Muscle of leg (tissue), 11 donors: ENCODE data around the gene DNMBP. TPM values are rescaled to one million over a fixed set of nuclear protein-coding genes. Genes with fewer than 3 reads are reported as not detected.
A peak's percentile ranks its signal among the peaks of the same experiment; 100 is the strongest.

Source experiments
- DNase-seq: peaks from one replicate; pipeline ENCODE4 v3.0.0; 2013
- H3K27ac ChIP-seq: one replicate; pipeline ENCODE4 v1.5.1; 2013; ENCODE audit warnings: mild to moderate bottlenecking, low read length, control low read depth
- H3K27me3 ChIP-seq: one replicate; pipeline ENCODE4 v1.6.1; 2013; ENCODE audit warnings: low read length; ENCODE audit not compliant: control insufficient read depth, insufficient read depth
- H3K36me3 ChIP-seq: one replicate; pipeline ENCODE4 v1.6.1; 2013; ENCODE audit warnings: low read length; ENCODE audit not compliant: control insufficient read depth, insufficient read depth
- H3K4me1 ChIP-seq: one replicate; pipeline ENCODE4 v1.6.1; 2013; ENCODE audit warnings: low read length; ENCODE audit not compliant: control insufficient read depth, insufficient read depth
- H3K4me3 ChIP-seq: one replicate; pipeline ENCODE4 v1.5.1; 2013; ENCODE audit warnings: low read length, control low read depth
- H3K9me3 ChIP-seq: replicated peaks from 2 replicates; pipeline ENCODE4 v1.6.1; 2013; ENCODE audit warnings: low read depth, low read length; ENCODE audit not compliant: control insufficient read depth
- WGBS: methylation state at CpG from one replicate; pipeline ENCODE4 v1.1.5; 2013; ENCODE audit warnings: missing lambda C conversion rate; ENCODE audit not compliant: insufficient coverage; 5-methylcytosine and 5-hydroxymethylcytosine counted together
- polyA plus RNA-seq, 8 donors: library from polyadenylated mRNA; unstranded; fragments of 120-200 nt; gene quantifications; one replicate each; pipeline versions ENCODE4 v1.2.1 to v1.2.3, GENCODE V29; 2013; ENCODE audit warnings: inconsistent platforms in 1 of 8, low replicate concordance in 1 of 8; ENCODE audit not compliant: insufficient read length in 8 of 8, insufficient read depth in 1 of 8
- total RNA-seq: library from RNA; stranded (reverse); fragments of 120-200 nt; gene quantifications from one replicate; pipeline ENCODE4 v1.2.4, GENCODE V29; 2013

The DNMBP gene
- total and polyA plus RNA-seq, 9 donors, result 11.8 to 19.5 (median 17.5) TPM

GRCh38 chr10:100041306-100042002 is 31.7 kb upstream of the DNMBP start:
- peaks cover 15% of the 10 kb centered on the region for H3K4me1 ChIP-seq
- no CpG with 5 or more reads among the region's 2 CpGs for whole genome bisulfite sequencing
- H3K4me3 ChIP-seq, result no peak overlapping the region
- H3K27ac ChIP-seq, result no peak overlapping the region
- no peaks in the 10 kb centered on the region for H3K27me3 ChIP-seq
- no peaks in the 10 kb centered on the region for H3K9me3 ChIP-seq
- H3K36me3 ChIP-seq, result no peaks in the 10 kb centered on the region
- no peak for DNase-seq

DNA sequence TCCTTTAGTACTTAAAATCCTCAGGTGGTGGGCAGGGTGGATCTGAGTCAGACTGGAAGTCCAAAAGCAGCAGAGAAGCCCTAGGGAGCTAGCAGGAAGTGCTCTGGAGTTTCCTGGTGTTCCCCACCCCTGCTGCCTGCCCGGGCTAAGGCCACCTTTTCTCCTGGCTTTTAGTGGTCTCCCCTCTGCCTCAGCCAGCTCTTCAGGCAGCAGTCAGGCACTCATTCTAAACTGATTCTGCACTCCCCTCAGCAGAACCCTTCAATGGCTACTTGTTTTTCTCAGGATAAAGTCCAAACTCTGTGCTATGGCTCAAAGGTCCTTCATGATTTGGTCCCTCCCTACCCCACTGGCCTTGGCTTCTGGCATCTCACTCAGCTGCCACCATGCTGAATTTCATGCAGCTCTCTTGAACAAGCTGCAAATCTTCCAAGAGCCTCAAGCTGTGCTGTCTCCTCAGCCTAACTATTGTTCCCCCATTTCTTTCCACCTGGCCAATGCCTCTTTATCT is 28.9 kb upstream of the DNMBP start:
- WGBS, result 0% methylated on average over 1 of the region's 1 CpG
- Histone ChIP-seq H3K4me3 (no peak overlapping the region), H3K27me3 (no peaks in the 10 kb centered on the region), H3K27ac (no peak overlapping the region), H3K4me1 (peaks cover 5% of the 10 kb centered on the region), H3K9me3 (no peaks in the 10 kb centered on the region), H3K36me3 (no peaks in the 10 kb centered on the region)
- no peak for DNase-seq

GRCh38 chr10:100037758-100038315 is 28.1 kb upstream of the DNMBP start:
- WGBS, result 86% methylated on average over 1 of the region's 5 CpGs
- no peaks in the 10 kb centered on the region for H3K27me3 ChIP-seq
- no peak for DNase-seq
- peaks cover 5% of the 10 kb centered on the region for H3K4me1 ChIP-seq
- no peaks in the 10 kb centered on the region for H3K36me3 ChIP-seq
- H3K4me3 ChIP-seq, result no peak overlapping the region
- no peak overlapping the region for H3K27ac ChIP-seq
- H3K9me3 ChIP-seq, result no peaks in the 10 kb centered on the region

DNA sequence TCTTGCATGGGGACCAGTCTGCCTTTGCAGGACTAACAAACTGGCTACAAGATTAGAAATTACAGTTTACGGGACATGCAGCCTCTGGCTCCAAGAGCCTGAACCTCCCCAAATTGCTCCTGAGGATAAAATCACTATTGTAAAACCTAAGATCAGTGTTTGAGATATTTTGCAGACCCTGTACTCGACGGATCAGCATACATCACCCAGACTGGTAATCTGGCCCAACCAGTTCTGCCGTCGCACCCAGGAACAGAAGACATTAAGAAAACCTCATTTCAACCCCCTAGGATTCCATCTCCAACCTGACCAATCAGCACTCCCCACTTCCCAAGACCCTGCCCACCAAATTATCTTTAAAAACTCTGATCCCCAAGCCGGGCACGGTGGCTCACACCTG is 27.1 kb upstream of the DNMBP start:
- DNase-seq, result no peak
- Histone ChIP-seq H3K9me3 (no peaks in the 10 kb centered on the region), H3K4me1 (peaks cover 5% of the 10 kb centered on the region), H3K27ac (no peak overlapping the region), H3K27me3 (no peaks in the 10 kb centered on the region), H3K36me3 (no peaks in the 10 kb centered on the region), H3K4me3 (no peak overlapping the region)
- WGBS, result 76% methylated on average over 6 of the region's 7 CpGs

- Histone ChIP-seq H3K36me3 (no peaks in the 10 kb centered on the region), H3K4me3 (no peak overlapping the region), H3K27ac (no peak overlapping the region), H3K4me1 (peaks cover 5% of the 10 kb centered on the region), H3K9me3 (no peaks in the 10 kb centered on the region), H3K27me3 (no peaks in the 10 kb centered on the region)
- WGBS, result no CpG with 5 or more reads among the region's 1 CpG
- DNase-seq, result no peak
Observed at GRCh38 chr10:100033766-100034418, 24.1 kb upstream of the DNMBP start.

DNA sequence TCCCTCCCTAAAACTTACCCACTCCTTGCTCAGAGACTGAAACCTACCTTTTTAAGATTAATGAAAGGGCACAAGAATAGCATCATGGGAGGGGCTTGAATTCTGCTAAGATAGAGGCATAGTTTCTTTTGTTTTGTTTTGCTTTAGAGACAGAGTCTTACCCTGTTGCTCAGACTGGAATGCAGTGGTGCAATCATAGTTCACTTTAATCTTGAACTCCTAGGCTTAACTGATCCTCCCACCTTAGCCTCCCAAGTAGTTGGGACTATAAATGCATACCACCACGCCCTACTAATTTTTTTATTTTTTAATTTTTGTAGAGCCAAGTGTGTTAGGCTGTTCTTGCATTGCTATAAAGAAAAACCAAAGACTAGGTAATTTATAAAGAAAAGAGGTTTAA is 17.7 kb upstream of the DNMBP start:
- no CpG with 5 or more reads among the region's 1 CpG for WGBS

GRCh38 chr10:100025576-100025975 is 15.8 kb upstream of the DNMBP start:
- peak overlapping the region; percentile 81 for H3K27ac ChIP-seq
- no peak overlapping the region for H3K4me3 ChIP-seq
- H3K4me1 ChIP-seq, result peaks cover 21% of the 10 kb centered on the region
- DNase-seq, result peak; percentile 85
- H3K36me3 ChIP-seq, result no peaks in the 10 kb centered on the region
- 18% methylated on average over 4 of the region's 5 CpGs for WGBS
- peaks cover 13% of the 10 kb centered on the region for H3K9me3 ChIP-seq
- no peaks in the 10 kb centered on the region for H3K27me3 ChIP-seq

More for the DNA sequence above, 17.7 kb upstream of the DNMBP start:
- DNase-seq, result no peak
- Histone ChIP-seq H3K27ac (no peak overlapping the region), H3K36me3 (no peaks in the 10 kb centered on the region), H3K4me1 (peaks cover 18% of the 10 kb centered on the region), H3K9me3 (peaks cover 13% of the 10 kb centered on the region), H3K27me3 (no peaks in the 10 kb centered on the region), H3K4me3 (no peak overlapping the region)

DNA sequence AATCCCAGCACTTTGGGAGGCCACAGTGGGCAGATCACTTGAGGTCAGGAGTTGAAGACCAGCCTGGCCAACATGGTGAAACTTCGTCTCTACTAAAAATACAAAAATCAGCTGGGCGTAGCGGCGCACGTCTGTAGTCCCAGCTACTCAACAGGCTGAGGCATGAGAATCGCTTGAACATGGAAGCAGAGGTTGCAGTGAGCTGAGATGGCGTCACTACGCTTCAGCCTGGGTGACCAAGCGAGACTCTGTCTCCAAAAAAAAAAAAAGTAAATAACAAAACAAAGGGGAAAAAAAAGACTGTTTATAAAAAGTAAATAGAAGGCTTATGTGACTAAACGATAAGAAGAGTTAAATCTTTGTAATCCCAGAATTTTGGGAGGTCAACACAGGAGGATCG is 15.0 kb upstream of the DNMBP start:
- WGBS, result 100% methylated on average over 2 of the region's 11 CpGs
- Histone ChIP-seq H3K36me3 (no peaks in the 10 kb centered on the region), H3K9me3 (peaks cover 13% of the 10 kb centered on the region), H3K27ac (peak overlapping the region; percentile 81), H3K27me3 (no peaks in the 10 kb centered on the region), H3K4me3 (no peak overlapping the region), H3K4me1 (peaks cover 27% of the 10 kb centered on the region)
- DNase-seq, result no peak

GRCh38 chr10:100022403-100022802 is 12.7 kb upstream of the DNMBP start:
- Histone ChIP-seq H3K27ac (no peak overlapping the region), H3K27me3 (no peaks in the 10 kb centered on the region), H3K4me3 (no peak overlapping the region), H3K4me1 (peaks cover 28% of the 10 kb centered on the region), H3K9me3 (peaks cover under 1% of the 10 kb centered on the region), H3K36me3 (no peaks in the 10 kb centered on the region)
- WGBS, result 29% methylated on average over 1 of the region's 2 CpGs
- DNase-seq, result no peak

DNA sequence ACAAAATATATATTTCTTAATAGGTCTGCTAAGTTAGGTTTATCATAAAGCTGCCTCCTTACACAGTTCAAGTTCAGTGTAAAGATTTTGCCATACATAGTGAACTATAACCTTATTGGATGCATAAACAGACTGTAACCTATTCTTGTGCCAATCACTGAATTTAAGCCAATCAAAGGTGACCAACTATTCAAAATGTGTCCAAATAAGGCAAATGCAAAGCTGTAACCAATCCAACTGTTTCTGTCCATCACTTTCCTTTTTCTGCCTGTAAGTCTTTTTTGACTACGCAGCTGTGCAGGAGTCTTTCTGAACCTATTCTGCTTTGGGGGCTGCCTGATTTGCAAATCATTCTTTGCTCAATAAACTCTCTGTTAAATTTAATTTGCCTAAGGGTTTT is 11.6 kb upstream of the DNMBP start:
- H3K9me3 ChIP-seq, result no peaks in the 10 kb centered on the region
- H3K27ac ChIP-seq, result no peak overlapping the region
- peak; percentile 50 for DNase-seq
- H3K36me3 ChIP-seq, result no peaks in the 10 kb centered on the region
- peaks cover 28% of the 10 kb centered on the region for H3K4me1 ChIP-seq
- no peak overlapping the region for H3K4me3 ChIP-seq
- WGBS, result no CpG with 5 or more reads among the region's 1 CpG
- no peaks in the 10 kb centered on the region for H3K27me3 ChIP-seq
